SK-N-SH treated with all-trans-retinoic acid at 6 μM for 48 hours (cell line): Measurements from ENCODE around the gene ANKS6.

Source experiments
- ATAC-seq: fragments of 200-7000 bp; cut with Tn5 transposase; 3 replicates; pipeline ENCODE4 v1.9.1; 2020; ENCODE audit warnings: mild to moderate bottlenecking, moderate library complexity
- ARNTL ChIP-seq: fragments of 450-650 bp; formaldehyde crosslinking; IDR thresholded peaks from 2 replicates; pipeline ENCODE4 v1.5.0; 2020; ENCODE audit warnings: low read depth, mild to moderate bottlenecking, moderate library complexity, borderline replicate concordance
- CREB5 ChIP-seq: fragments of 250-450 bp; sonication (Bioruptor Pico); IDR thresholded peaks from 2 replicates; pipeline ENCODE4 v1.5.1; 2020; ENCODE audit warnings: low read depth, mild to moderate bottlenecking, moderate library complexity
- CSDC2 ChIP-seq: fragments of 250-450 bp; sonication (Bioruptor Pico); IDR thresholded peaks from 2 replicates; pipeline ENCODE4 v1.5.0; 2020; ENCODE audit warnings: mild to moderate bottlenecking, moderate library complexity
- CSRNP3 ChIP-seq: fragments of 250-450 bp; sonication (Bioruptor Pico); IDR thresholded peaks from 2 replicates; pipeline ENCODE4 v1.5.1; 2021; ENCODE audit warnings: mild to moderate bottlenecking, moderate library complexity
- ESRRG ChIP-seq: fragments of 250-450 bp; sonication (Bioruptor Pico); IDR thresholded peaks from 2 replicates; pipeline ENCODE4 v1.6.1; 2021; ENCODE audit warnings: mild to moderate bottlenecking
- ISL1 ChIP-seq: fragments of 250-450 bp; sonication (Bioruptor Pico); IDR thresholded peaks from 2 replicates; pipeline ENCODE4 v2.1.2; 2022; ENCODE audit warnings: mild to moderate bottlenecking, moderate library complexity
- OSR1 ChIP-seq: fragments of 250-450 bp; sonication (Bioruptor Pico); IDR thresholded peaks from 2 replicates; pipeline ENCODE4 v1.8.0; 2022; ENCODE audit warnings: moderate library complexity, mild to moderate bottlenecking, inconsistent platforms
- PPARA ChIP-seq: fragments of 250-450 bp; sonication (Bioruptor Pico); IDR thresholded peaks from 2 replicates; pipeline ENCODE4 v1.5.0; 2020; ENCODE audit warnings: mild to moderate bottlenecking, borderline replicate concordance
- RARB ChIP-seq: fragments of 250-450 bp; sonication (Bioruptor Pico); IDR thresholded peaks from 2 replicates; pipeline ENCODE4 v1.8.0; 2021; ENCODE audit warnings: mild to moderate bottlenecking, moderate library complexity
- SNAI2 ChIP-seq: fragments of 250-450 bp; sonication (Bioruptor Pico); IDR thresholded peaks from 2 replicates; pipeline ENCODE4 v1.5.0; 2020; ENCODE audit warnings: mild to moderate bottlenecking, moderate library complexity
- TCF4 ChIP-seq: fragments of 250-450 bp; sonication (Bioruptor Pico); IDR thresholded peaks from 2 replicates; pipeline ENCODE4 v1.8.0; 2021; ENCODE audit warnings: mild to moderate bottlenecking, moderate library complexity, borderline replicate concordance
- TOX ChIP-seq: fragments of 250-450 bp; sonication (Bioruptor Pico); IDR thresholded peaks from 2 replicates; pipeline ENCODE4 v1.8.0; 2021; ENCODE audit warnings: mild to moderate bottlenecking, moderate library complexity, borderline replicate concordance
- ZC3H10 ChIP-seq: fragments of 250-450 bp; sonication (Bioruptor Pico); IDR thresholded peaks from 2 replicates; pipeline ENCODE4 v1.5.1; 2021; ENCODE audit warnings: mild to moderate bottlenecking, moderate library complexity
- ZNF565 ChIP-seq: fragments of 450-650 bp; formaldehyde crosslinking; conservative IDR thresholded peaks from 2 replicates; pipeline ENCODE4 v1.5.0; 2020; ENCODE audit warnings: low read depth, mild to moderate bottlenecking, moderate library complexity
- ZNF70 ChIP-seq: fragments of 450-650 bp; formaldehyde crosslinking; IDR thresholded peaks from 2 replicates; pipeline ENCODE4 v1.5.0; 2020; ENCODE audit warnings: mild to moderate bottlenecking, moderate library complexity
- ZNF8 ChIP-seq: fragments of 450-650 bp; formaldehyde crosslinking; IDR thresholded peaks from 2 replicates; pipeline ENCODE4 v1.5.0; 2020; ENCODE audit warnings: mild to moderate bottlenecking, moderate library complexity
- TF ChIP-seq, protein P1 (sequence below): fragments of 250-450 bp; sonication (Bioruptor Pico); IDR thresholded peaks from 2 replicates; pipeline ENCODE4 v1.8.0; 2020; ENCODE audit warnings: mild to moderate bottlenecking, moderate library complexity, borderline replicate concordance
- TF ChIP-seq, protein P2 (sequence below): fragments of 250-450 bp; sonication (Bioruptor Pico); IDR thresholded peaks from 2 replicates; pipeline ENCODE4 v1.8.0; 2021; ENCODE audit warnings: low read depth, mild to moderate bottlenecking, moderate library complexity, borderline replicate concordance
- TF ChIP-seq, protein P3 (sequence below): fragments of 250-450 bp; sonication (Bioruptor Pico); IDR thresholded peaks from 2 replicates; pipeline ENCODE4 v1.5.0; 2020; ENCODE audit warnings: mild to moderate bottlenecking, moderate library complexity

The ANKS6 gene

DNA sequence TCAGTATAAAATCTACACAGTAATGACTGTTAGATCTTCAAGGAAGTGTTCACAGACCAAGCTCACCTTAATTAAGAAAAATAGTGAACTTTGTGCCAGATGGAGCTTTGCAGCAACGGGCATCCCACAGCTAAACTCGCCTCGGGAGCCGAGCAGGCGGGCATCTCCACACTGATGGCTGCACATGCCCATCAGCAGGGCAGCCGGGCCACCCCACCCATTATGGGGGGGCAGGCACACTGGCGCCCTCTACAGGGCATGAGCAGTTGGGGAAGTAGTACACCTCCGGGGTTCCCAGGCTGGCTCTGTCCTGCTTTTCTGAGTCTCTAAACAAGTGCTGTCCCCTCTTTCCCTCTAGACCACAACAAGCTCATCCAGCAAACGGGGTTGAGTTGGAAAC is 21.6 kb downstream of the ANKS6 start:
- TF ChIP-seq CSRNP3 (CRISPR knock-in tag) (no peak), TCF4 (no peak), SNAI2 (CRISPR knock-in tag) (no peak), ISL1 (CRISPR knock-in tag) (no peak), ZC3H10 (CRISPR knock-in tag) (no peak)
- TF ChIP-seq, protein P1, sequence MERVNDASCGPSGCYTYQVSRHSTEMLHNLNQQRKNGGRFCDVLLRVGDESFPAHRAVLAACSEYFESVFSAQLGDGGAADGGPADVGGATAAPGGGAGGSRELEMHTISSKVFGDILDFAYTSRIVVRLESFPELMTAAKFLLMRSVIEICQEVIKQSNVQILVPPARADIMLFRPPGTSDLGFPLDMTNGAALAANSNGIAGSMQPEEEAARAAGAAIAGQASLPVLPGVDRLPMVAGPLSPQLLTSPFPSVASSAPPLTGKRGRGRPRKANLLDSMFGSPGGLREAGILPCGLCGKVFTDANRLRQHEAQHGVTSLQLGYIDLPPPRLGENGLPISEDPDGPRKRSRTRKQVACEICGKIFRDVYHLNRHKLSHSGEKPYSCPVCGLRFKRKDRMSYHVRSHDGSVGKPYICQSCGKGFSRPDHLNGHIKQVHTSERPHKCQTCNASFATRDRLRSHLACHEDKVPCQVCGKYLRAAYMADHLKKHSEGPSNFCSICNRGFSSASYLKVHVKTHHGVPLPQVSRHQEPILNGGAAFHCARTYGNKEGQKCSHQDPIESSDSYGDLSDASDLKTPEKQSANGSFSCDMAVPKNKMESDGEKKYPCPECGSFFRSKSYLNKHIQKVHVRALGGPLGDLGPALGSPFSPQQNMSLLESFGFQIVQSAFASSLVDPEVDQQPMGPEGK (CRISPR knock-in tag) = no peak
- ATAC-seq = peak; percentile 68

GRCh38 chr9:98773721-98774120 is 22.6 kb downstream of the ANKS6 start:
- ATAC-seq = no peak
- TF ChIP-seq CSRNP3 (CRISPR knock-in tag) (no peak), ESRRG (CRISPR knock-in tag) (no peak), ARNTL (CRISPR knock-in tag) (no peak), ZNF8 (CRISPR knock-in tag) (no peak), OSR1 (CRISPR knock-in tag) (no peak), TOX (no peak), ZNF70 (CRISPR knock-in tag) (no peak), PPARA (CRISPR knock-in tag) (no peak), RARB (no peak), SNAI2 (CRISPR knock-in tag) (no peak), CSDC2 (no peak), ZNF565 (CRISPR knock-in tag) (no peak), CREB5 (CRISPR knock-in tag) (no peak), TCF4 (no peak), ZC3H10 (CRISPR knock-in tag) (no peak)
- TF ChIP-seq, protein P2, sequence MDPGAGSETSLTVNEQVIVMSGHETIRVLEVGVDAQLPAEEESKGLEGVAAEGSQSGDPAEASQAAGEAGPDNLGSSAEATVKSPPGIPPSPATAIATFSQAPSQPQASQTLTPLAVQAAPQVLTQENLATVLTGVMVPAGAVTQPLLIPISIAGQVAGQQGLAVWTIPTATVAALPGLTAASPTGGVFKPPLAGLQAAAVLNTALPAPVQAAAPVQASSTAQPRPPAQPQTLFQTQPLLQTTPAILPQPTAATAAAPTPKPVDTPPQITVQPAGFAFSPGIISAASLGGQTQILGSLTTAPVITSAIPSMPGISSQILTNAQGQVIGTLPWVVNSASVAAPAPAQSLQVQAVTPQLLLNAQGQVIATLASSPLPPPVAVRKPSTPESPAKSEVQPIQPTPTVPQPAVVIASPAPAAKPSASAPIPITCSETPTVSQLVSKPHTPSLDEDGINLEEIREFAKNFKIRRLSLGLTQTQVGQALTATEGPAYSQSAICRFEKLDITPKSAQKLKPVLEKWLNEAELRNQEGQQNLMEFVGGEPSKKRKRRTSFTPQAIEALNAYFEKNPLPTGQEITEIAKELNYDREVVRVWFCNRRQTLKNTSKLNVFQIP (CRISPR knock-in tag) = no peak
- TF ChIP-seq, protein P3, sequence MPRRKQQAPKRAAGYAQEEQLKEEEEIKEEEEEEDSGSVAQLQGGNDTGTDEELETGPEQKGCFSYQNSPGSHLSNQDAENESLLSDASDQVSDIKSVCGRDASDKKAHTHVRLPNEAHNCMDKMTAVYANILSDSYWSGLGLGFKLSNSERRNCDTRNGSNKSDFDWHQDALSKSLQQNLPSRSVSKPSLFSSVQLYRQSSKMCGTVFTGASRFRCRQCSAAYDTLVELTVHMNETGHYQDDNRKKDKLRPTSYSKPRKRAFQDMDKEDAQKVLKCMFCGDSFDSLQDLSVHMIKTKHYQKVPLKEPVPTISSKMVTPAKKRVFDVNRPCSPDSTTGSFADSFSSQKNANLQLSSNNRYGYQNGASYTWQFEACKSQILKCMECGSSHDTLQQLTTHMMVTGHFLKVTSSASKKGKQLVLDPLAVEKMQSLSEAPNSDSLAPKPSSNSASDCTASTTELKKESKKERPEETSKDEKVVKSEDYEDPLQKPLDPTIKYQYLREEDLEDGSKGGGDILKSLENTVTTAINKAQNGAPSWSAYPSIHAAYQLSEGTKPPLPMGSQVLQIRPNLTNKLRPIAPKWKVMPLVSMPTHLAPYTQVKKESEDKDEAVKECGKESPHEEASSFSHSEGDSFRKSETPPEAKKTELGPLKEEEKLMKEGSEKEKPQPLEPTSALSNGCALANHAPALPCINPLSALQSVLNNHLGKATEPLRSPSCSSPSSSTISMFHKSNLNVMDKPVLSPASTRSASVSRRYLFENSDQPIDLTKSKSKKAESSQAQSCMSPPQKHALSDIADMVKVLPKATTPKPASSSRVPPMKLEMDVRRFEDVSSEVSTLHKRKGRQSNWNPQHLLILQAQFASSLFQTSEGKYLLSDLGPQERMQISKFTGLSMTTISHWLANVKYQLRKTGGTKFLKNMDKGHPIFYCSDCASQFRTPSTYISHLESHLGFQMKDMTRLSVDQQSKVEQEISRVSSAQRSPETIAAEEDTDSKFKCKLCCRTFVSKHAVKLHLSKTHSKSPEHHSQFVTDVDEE (CRISPR knock-in tag) = no peak
- TF ChIP-seq, protein P1 (CRISPR knock-in tag) = no peak
